Activated naive CD8-positive, alpha-beta T cell treated with anti-CD3 and anti-CD28 coated beads, Interleukin-2, amount 50 U/mL, for 16 hours (primary cell): Measurements from ENCODE around the gene CEP57.
"Not testable (repeated sequence)": the region's sequence is repeated elsewhere in the genome, so short reads cannot be mapped to it uniquely, and the experiment has no call there.

ENCODE experiments used
- DNase-seq: peaks from one replicate; pipeline ENCODE4 v3.0.0-alpha.2; 2020; ENCODE audit warnings: low read depth, low spot score

Gene CEP57

DNA sequence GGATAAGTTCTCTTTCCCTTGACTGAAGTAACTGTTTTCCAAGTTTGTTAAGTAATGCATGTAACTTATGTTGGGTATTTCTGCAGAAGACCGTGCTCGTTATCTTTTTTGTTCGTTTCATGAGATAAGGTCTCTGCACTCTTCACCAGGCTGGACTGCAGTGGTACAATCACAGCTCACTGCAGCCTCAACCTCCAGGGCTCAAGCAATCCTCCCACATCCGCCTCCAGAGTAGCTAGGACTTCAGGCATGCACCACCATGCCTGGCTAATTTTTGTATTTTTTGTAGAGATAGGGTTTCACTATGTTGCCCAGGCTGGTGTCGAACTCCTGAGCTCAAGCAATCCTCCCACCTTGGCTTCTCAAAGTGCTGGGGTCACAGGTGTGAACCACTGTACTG is 64.1 kb downstream of the CEP57 start:
- not testable (repeated sequence) for DNase-seq

DNA sequence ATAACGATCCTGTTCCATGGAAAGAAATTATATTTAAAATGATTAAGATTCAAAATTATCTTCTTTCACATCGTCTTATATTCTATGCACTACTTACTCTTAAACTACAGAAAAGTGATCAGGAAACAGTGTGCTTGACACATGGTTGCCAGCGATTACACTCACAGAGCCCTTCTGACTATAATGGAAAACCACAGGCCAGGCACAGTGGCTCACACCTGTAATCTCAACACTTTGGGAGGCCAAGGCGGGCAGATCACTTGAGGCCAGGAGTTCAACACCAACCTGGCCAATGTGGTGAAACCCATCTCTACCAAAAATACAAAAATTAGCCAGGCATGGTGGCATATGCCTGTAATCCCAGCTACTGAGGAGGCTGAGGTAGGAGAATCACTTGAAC is 69.7 kb downstream of the CEP57 start:
- DNase-seq: not testable (repeated sequence)

DNA sequence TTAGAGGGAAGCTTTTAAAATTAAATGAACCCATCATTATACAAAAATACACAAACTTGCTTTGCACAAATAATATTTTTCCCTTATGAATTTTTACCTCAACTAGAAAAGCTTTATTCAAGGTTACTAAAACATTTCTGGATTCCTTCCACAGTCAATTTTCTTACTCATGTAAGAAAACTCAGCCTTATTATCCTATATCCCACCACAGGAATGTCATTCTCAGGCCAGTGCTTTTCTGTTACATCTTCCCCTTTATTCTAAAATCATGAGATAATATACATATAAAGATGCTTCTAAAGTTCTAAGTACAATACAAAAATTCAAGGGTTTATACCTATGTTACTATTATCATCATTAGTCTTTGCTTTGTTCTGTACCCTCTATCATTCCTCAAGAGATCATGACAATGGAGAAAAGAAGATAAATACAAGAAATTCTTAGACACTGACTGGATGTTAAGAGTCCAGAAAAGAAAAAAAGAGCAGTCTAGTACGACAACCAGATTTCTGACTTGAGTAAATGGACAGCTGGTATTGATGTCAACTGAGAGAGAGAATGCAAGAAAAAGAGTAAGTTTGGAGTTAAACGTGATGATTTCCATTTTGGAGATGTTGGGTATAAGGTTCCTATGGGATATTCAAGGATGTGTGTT is 73.3 kb downstream of the CEP57 start:
- no peak for DNase-seq

DNA sequence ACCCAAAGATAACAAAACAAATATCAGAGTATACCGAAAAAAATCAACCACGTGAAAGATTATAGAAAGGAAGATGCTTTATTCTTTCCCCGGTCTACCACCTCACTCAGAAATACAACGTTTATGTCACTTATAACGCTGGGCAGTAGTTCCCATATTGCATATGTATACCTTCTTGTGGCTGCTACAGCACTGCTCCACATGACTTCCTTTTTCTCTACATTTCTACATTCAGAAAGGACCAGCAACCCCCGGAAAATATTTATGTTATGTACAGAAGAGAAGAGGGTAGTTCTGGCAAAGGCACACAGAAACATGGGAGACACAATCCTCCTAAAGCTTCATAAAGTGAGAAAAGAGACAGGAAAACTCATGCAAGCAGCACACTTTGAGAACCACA is 76.8 kb downstream of the CEP57 start:
- DNase-seq: no peak

DNA sequence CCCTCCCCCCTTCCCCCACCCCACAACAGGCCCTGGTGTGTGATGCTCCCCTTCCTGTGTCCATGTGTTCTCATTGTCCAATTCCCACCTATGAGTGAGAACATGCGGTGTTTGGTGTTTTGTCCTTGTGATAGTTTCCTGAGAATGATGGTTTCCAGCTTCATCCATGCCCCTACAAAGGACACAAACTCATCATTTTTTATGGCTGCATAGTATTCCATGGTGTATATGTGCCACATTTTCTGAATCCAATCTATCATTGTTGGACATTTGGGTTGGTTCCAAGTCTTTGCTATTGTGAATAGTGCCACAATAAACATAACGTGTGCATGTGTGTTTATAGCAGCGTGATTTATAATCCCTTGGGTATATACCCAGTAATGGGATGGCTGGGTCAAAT is 80.6 kb downstream of the CEP57 start:
- DNase-seq: not testable (repeated sequence)

DNA sequence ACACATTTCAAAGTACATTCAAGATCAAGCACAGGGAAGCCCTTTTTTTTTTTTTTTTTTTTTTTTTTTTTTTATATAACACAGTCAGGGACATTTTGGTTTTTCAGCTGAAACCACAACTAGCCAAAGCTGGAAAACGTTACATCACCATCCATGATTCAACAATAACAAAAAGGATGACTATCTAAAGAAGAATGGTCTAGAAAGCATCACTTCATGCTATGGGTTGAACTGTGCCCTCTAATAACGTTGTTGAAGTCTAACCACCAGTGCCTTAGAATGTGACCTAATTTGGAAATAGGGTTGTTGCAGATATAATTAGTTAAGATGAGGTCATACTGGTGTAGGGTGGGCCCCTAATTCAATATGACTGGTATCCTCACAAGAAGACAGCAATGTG is 87.0 kb downstream of the CEP57 start:
- no peak for DNase-seq
